GM12892 (cell line): ENCODE results near the gene BLZF1.

ENCODE experiments used
- POLR2A ChIP-seq: IDR thresholded peaks from 2 replicates; pipeline ENCODE4 v1.6.1; 2011; ENCODE audit warnings: low read depth, low read length, control low read depth
- POLR2AphosphoS5 ChIP-seq: IDR thresholded peaks from 2 replicates; pipeline ENCODE4 v1.6.1; 2011; ENCODE audit warnings: low read depth, low read length, control low read depth
- TAF1 ChIP-seq: IDR thresholded peaks from 2 replicates; pipeline ENCODE4 v1.6.1; 2011; ENCODE audit warnings: low read depth, mild to moderate bottlenecking, control low read depth, low read length, borderline replicate concordance

GRCh38 chr1:169339773-169340172 is 28.2 kb upstream of the BLZF1 start:
- TF ChIP-seq POLR2A (no peak), POLR2AphosphoS5 (no peak), TAF1 (no peak)
